Neuronal stem cell (in vitro differentiated cells): ENCODE measurements around the gene LIN28B.

ENCODE experiments used
- DNase-seq: peaks from one replicate; pipeline ENCODE4 v3.0.0-alpha.2; 2013; ENCODE audit warnings: low spot score
- H2AFZ ChIP-seq: one replicate; pipeline ENCODE4 v1.6.1; 2013; ENCODE audit warnings: mild to moderate bottlenecking, low read length, inconsistent platforms
- H2AK5ac ChIP-seq: 2 replicates; pipeline ENCODE4 v1.6.1; 2013; ENCODE audit warnings: low read depth, mild to moderate bottlenecking, inconsistent platforms, low read length, moderate library complexity, mixed read lengths
- H2BK120ac ChIP-seq: 2 replicates; pipeline ENCODE4 v1.6.1; 2013; ENCODE audit warnings: low read depth, mild to moderate bottlenecking, inconsistent platforms, low read length, moderate library complexity, mixed read lengths
- H2BK12ac ChIP-seq: one replicate; pipeline ENCODE4 v1.6.1; 2013; ENCODE audit warnings: low read length, inconsistent platforms
- H2BK15ac ChIP-seq: 2 replicates; pipeline ENCODE4 v1.6.1; 2013; ENCODE audit warnings: mild to moderate bottlenecking, low read length, inconsistent platforms, mixed read lengths
- H2BK5ac ChIP-seq: one replicate; pipeline ENCODE4 v1.6.1; 2013; ENCODE audit warnings: inconsistent platforms, mild to moderate bottlenecking, low read length, moderate library complexity
- H3K14ac ChIP-seq: one replicate; pipeline ENCODE4 v1.6.1; 2013; ENCODE audit warnings: low read length, inconsistent platforms
- H3K18ac ChIP-seq: 2 replicates; pipeline ENCODE4 v1.6.1; 2013; ENCODE audit warnings: low read length, inconsistent platforms
- H3K23ac ChIP-seq: 2 replicates; pipeline ENCODE4 v1.6.1; 2013; ENCODE audit warnings: low read depth, mild to moderate bottlenecking, mixed read lengths, low read length, inconsistent platforms; ENCODE audit not compliant: poor library complexity
- H3K27ac ChIP-seq: replicated peaks from 3 replicates; pipeline ENCODE4 v1.5.1; 2013; ENCODE audit warnings: low read length, inconsistent platforms
- H3K27me3 ChIP-seq, 3 experiments: 2 replicates each; pipeline ENCODE4 v1.6.1; 2013; ENCODE audit warnings: low read length in 3 of 3, mild to moderate bottlenecking in 2 of 3, inconsistent platforms in 1 of 3, low read depth in 1 of 3, mixed read lengths in 1 of 3, moderate library complexity in 1 of 3; ENCODE audit not compliant: control insufficient read depth in 3 of 3, insufficient read depth in 3 of 3
- H3K36me3 ChIP-seq, 2 donors: replicated peaks in 1 of 2; 2 replicates each; pipeline ENCODE4 v1.6.1; 2013; ENCODE audit warnings: low read length in 2 of 2; ENCODE audit not compliant: control insufficient read depth in 2 of 2, insufficient read depth in 2 of 2
- H3K4ac ChIP-seq: 2 replicates; pipeline ENCODE4 v1.6.1; 2013; ENCODE audit warnings: inconsistent platforms, mild to moderate bottlenecking, low read length, moderate library complexity
- H3K4me1 ChIP-seq, 2 donors: 1 replicate in 1 of 2; 2 replicates in 1 of 2; pipeline ENCODE4 v1.6.1; 2013; ENCODE audit warnings: low read length in 2 of 2, low read depth in 1 of 2; ENCODE audit not compliant: control insufficient read depth in 2 of 2, insufficient read depth in 1 of 2
- H3K4me2 ChIP-seq: one replicate; pipeline ENCODE4 v1.6.1; 2013; ENCODE audit warnings: mild to moderate bottlenecking, low read length, inconsistent platforms; ENCODE audit not compliant: insufficient read depth, poor library complexity, severe bottlenecking
- H3K4me3 ChIP-seq, 2 donors: 2 replicates each; pipeline ENCODE4 v1.5.1; 2013; ENCODE audit warnings: low read length in 2 of 2, mild to moderate bottlenecking in 2 of 2, inconsistent platforms in 1 of 2, moderate library complexity in 1 of 2
- H3K79me1 ChIP-seq: one replicate; pipeline ENCODE4 v1.6.1; 2013; ENCODE audit warnings: low read depth, mild to moderate bottlenecking, inconsistent platforms, low read length, moderate library complexity
- H3K9ac ChIP-seq: one replicate; pipeline ENCODE4 v1.6.1; 2013; ENCODE audit warnings: mild to moderate bottlenecking, low read depth, low read length, inconsistent platforms; ENCODE audit not compliant: poor library complexity
- H3K9me3 ChIP-seq, 2 donors: replicated peaks in 1 of 2; 2 replicates each; pipeline versions ENCODE3 to v1.6.1; 2013; ENCODE audit warnings: low read length in 2 of 2, mild to moderate bottlenecking in 2 of 2, inconsistent platforms in 1 of 2, low read depth in 1 of 2, mixed read lengths in 1 of 2, moderate library complexity in 1 of 2; ENCODE audit not compliant: control insufficient read depth in 2 of 2, insufficient read depth in 1 of 2
- H4K8ac ChIP-seq: one replicate; pipeline ENCODE4 v1.6.1; 2013; ENCODE audit warnings: low read depth, mild to moderate bottlenecking, inconsistent platforms, low read length, moderate library complexity
- H4K91ac ChIP-seq: one replicate; pipeline ENCODE4 v1.6.1; 2013; ENCODE audit warnings: low read length, low read depth, mild to moderate bottlenecking, inconsistent platforms; ENCODE audit not compliant: poor library complexity
- WGBS, 2 donors: extraction: QIAGEN DNeasy Blood & Tissue Kit; methylation state at CpG; one replicate each; pipeline ENCODE4 v1.1.7; 2013; ENCODE audit warnings: missing lambda C conversion rate in 2 of 2, mixed read lengths in 1 of 2; ENCODE audit not compliant: insufficient read length in 2 of 2, insufficient replicate concordance in 1 of 2; ENCODE audit errors: extremely low coverage in 2 of 2; 5-methylcytosine and 5-hydroxymethylcytosine counted together

The LIN28B gene

DNA sequence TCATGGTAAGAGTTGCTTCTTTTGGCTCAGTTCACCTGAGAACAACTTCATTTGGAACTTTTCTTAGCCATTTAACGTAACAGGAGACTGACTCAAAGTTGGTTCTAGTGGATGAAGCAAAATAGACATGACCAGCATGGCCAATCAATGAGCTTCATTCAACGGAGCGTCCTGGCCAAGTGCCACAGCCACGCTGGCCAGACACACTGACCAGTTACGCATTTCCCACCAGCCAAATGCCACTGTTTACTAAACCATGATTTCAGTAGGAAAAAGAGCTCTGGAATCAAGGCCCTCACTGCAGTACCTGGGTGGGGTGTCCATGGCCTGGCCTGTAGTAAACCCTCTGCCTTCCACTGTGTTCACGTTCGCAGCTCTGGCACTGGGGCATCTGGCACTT lies 142.5 kb downstream of the LIN28B start:
- no peak overlapping the region for H3K14ac ChIP-seq
- H2BK12ac ChIP-seq = no peak overlapping the region
- H2AFZ ChIP-seq = no peak overlapping the region
- H2BK15ac ChIP-seq = no peak overlapping the region
- H3K9ac ChIP-seq = no peak overlapping the region
- no peak overlapping the region for H4K91ac ChIP-seq
- no peak overlapping the region for H3K27ac ChIP-seq
- H3K9me3 ChIP-seq = no peaks in the 10 kb centered on the region
- peaks cover 2 to 6% of the 10 kb centered on the region in 2 donors for H3K36me3 ChIP-seq
- H3K18ac ChIP-seq = no peak overlapping the region
- H3K23ac ChIP-seq = no peak overlapping the region
- no peak overlapping the region for H2BK5ac ChIP-seq
- H4K8ac ChIP-seq = no peak overlapping the region
- no peak overlapping the region for H2AK5ac ChIP-seq
- no peak overlapping the region for H3K4me2 ChIP-seq
- H3K4me3 ChIP-seq = no peak overlapping the region
- no peak overlapping the region for H3K4ac ChIP-seq
- H3K4me1 ChIP-seq = no peaks in the 10 kb centered on the region
- DNase-seq = no peak
- H2BK120ac ChIP-seq = no peak overlapping the region
- WGBS, 2 donors = no CpG with 5 or more reads among the region's 7 CpGs
- H3K79me1 ChIP-seq = no peaks in the 10 kb centered on the region
- no peaks in the 10 kb centered on the region for H3K27me3 ChIP-seq

DNA sequence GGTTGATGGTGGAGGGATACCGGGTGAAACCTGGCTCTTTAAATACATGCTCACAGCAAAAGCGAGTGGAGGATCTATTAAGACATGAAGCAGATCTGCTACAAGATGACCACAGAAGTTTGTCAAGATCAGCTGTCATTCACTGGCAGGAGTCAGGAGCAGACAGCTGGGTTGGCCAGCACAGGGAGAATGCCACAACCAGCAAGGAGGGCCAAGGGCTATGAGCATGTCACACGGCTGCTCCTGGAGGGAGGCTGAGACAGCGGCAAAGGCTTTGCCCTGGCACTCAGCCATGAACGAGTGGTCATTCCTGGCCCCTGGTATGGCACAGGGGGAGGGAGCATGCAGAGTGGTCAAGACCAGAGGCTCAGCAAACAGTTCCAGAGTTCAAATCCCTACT lies 145.3 kb downstream of the LIN28B start:
- no CpG with 5 or more reads among the region's 5 CpGs for WGBS, 2 donors
- no peak for DNase-seq
- H3K36me3 ChIP-seq = peaks cover 2 to 6% of the 10 kb centered on the region in 2 donors

DNA sequence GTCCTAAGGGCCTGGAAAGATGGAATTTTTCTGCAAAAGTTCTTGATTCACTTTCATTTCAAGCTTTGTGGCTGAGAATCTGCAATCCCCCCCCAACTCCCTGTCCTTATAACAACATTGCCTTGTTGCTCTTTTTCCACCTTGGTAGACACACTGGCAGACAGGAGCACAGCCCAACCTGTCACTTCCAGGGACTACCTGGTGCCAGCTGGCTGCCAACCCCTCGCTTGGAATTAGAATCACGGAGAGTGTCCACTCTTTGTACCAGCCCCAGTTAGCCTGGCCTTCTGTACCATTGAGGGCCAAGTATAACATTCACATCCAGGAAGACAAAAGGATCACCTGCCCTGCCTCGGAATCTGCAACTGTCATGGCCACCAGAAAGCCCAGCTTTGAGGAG lies 148.2 kb downstream of the LIN28B start:
- H3K79me1 ChIP-seq = no peaks in the 10 kb centered on the region
- no peak overlapping the region for H3K4ac ChIP-seq
- H3K4me2 ChIP-seq = no peak overlapping the region
- peak overlapping the region; percentile 24 for H3K9ac ChIP-seq
- no peak overlapping the region for H2BK5ac ChIP-seq
- no peak overlapping the region for H2AFZ ChIP-seq
- no peak overlapping the region for H3K4me3 ChIP-seq
- no peak overlapping the region for H4K8ac ChIP-seq
- no peak overlapping the region for H2BK12ac ChIP-seq
- no peak overlapping the region for H2BK120ac ChIP-seq
- no CpG with 5 or more reads among the region's 3 CpGs for WGBS, 2 donors
- H3K9me3 ChIP-seq = no peaks in the 10 kb centered on the region
- no peaks in the 10 kb centered on the region for H3K4me1 ChIP-seq
- H3K18ac ChIP-seq = no peak overlapping the region
- H3K23ac ChIP-seq = no peak overlapping the region
- no peak overlapping the region for H2BK15ac ChIP-seq
- H3K14ac ChIP-seq = peak overlapping the region; percentile 43
- no peak overlapping the region for H4K91ac ChIP-seq
- H2AK5ac ChIP-seq = no peak overlapping the region
- no peak for DNase-seq
- peaks cover 0 to 6% of the 10 kb centered on the region in 2 donors for H3K36me3 ChIP-seq
- no peak overlapping the region for H3K27ac ChIP-seq
- no peaks in the 10 kb centered on the region for H3K27me3 ChIP-seq

More for the DNA sequence above, 145.3 kb downstream of the LIN28B start:
- no peak overlapping the region for H3K23ac ChIP-seq
- no peak overlapping the region for H3K4ac ChIP-seq
- no peak overlapping the region for H3K18ac ChIP-seq
- H3K4me3 ChIP-seq = no peak overlapping the region
- H4K8ac ChIP-seq = no peak overlapping the region
- no peak overlapping the region for H4K91ac ChIP-seq
- no peaks in the 10 kb centered on the region for H3K27me3 ChIP-seq
- no peak overlapping the region for H3K27ac ChIP-seq
- no peak overlapping the region for H2BK5ac ChIP-seq
- H2AK5ac ChIP-seq = no peak overlapping the region
- H3K4me2 ChIP-seq = no peak overlapping the region
- no peak overlapping the region for H3K14ac ChIP-seq
- no peaks in the 10 kb centered on the region for H3K79me1 ChIP-seq
- no peak overlapping the region for H2AFZ ChIP-seq
- H2BK12ac ChIP-seq = no peak overlapping the region
- H2BK120ac ChIP-seq = no peak overlapping the region
- H3K4me1 ChIP-seq = no peaks in the 10 kb centered on the region
- no peak overlapping the region for H3K9ac ChIP-seq
- no peak overlapping the region for H2BK15ac ChIP-seq
- H3K9me3 ChIP-seq = no peaks in the 10 kb centered on the region

- Histone ChIP-seq H3K9me3 (no peaks in the 10 kb centered on the region), H2AK5ac (no peak overlapping the region), H3K4me1 (no peaks in the 10 kb centered on the region), H3K23ac (no peak overlapping the region), H3K4me3 (no peak overlapping the region), H3K27me3 (no peaks in the 10 kb centered on the region), H3K14ac (no peak overlapping the region), H2AFZ (no peak overlapping the region), H3K79me1 (no peaks in the 10 kb centered on the region), H2BK120ac (no peak overlapping the region), H3K4ac (no peak overlapping the region), H4K8ac (no peak overlapping the region), H4K91ac (no peak overlapping the region), H2BK12ac (no peak overlapping the region), H3K9ac (no peak overlapping the region), H2BK5ac (no peak overlapping the region), H3K36me3 (peaks cover 0 to 6% of the 10 kb centered on the region in 2 donors), H3K18ac (no peak overlapping the region), H3K27ac (no peak overlapping the region), H2BK15ac (no peak overlapping the region), H3K4me2 (no peak overlapping the region)
- no CpG with 5 or more reads among the region's 8 CpGs for WGBS, 2 donors
- no peak for DNase-seq
Observed at GRCh38 chr6:105106260-105106659, 149.4 kb downstream of the LIN28B start.
